HG03095 (cell line): Measurements from ENCODE around the gene OR52N4.
"Not testable (repeated sequence)": the region's sequence is repeated elsewhere in the genome, so short reads cannot be mapped to it uniquely, and the experiment has no call there.

Experiments used
- ATAC-seq: cut with Tn5 transposase; IDR thresholded peaks from one replicate; pipeline ENCODE4 v1.9.1; 2021; ENCODE audit warnings: moderate library complexity; ENCODE audit not compliant: unreplicated experiment

Gene OR52N4

GRCh38 chr11:5753943-5754342 lies at the start of gene OR52N4:
Gene OR52N4 (plus strand): TSS chr11:5754243. CDS start chr11:5754741, 498 bp downstream.
- ATAC-seq = no peak

GRCh38 chr11:5705688-5706087 lies 48.4 kb upstream of the OR52N4 start:
- ATAC-seq = no peak

- no peak for ATAC-seq
Observed at GRCh38 chr11:5712507-5712906, 41.5 kb upstream of the OR52N4 start.

DNA sequence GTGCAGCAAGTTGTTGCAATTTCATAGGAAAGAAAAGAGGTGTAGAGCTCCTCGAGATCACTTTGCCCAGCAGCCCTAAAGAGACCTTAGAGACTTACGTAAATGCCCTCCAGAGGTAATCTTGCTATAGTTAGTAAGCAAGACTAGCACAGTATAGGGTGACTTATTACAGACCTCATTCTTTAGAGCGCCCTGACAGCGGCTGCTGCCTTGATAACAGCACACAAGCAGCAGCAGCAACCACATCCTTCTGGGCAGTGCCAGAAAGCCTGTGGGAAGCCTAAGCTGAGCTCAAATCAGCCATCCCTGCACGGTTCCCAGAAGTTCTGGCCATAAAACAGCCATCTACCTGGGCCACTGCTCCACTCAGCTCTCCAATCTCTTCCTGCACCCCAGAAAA lies 40.3 kb upstream of the OR52N4 start:
- no peak for ATAC-seq

DNA sequence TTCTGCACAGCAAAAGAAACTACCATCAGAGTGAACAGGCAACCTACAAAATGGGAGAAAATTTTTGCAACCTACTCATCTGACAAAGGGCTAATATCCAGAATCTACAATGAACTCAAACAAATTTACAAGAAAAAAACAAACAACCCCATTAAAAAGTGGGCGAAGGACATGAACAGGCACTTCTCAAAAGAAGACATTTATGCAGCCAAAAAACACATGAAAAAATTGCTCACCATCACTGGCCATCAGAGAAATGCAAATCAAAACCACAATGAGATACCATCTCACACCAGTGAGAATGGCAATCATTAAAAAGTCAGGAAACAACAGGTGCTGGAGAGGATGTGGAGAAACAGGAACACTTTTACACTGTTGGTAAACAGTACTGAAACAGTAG lies 37.5 kb upstream of the OR52N4 start:
- not testable (repeated sequence) for ATAC-seq

GRCh38 chr11:5719703-5720495 lies 34.1 kb upstream of the OR52N4 start:
- no peak for ATAC-seq

DNA sequence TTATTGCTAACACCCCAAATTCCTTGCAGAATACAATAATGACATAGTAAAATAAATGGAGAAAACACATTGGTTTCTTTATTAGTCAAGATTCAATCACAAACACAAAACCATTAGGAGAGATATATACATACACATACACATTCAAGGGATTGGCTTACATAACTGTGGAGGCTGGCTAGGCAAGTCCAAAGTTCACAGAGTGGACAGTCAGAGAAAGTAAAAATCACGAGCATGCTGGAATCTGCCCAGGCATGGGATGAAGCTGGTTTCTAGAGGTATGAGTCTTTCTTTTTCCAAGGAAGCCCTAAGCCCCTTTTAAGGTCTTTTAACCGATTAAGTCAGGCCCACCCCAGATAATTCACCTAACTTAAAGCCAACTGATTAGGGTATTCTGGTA lies 31.4 kb upstream of the OR52N4 start:
- no peak for ATAC-seq

GRCh38 chr11:5726351-5726750 lies 27.7 kb upstream of the OR52N4 start:
- no peak for ATAC-seq

DNA sequence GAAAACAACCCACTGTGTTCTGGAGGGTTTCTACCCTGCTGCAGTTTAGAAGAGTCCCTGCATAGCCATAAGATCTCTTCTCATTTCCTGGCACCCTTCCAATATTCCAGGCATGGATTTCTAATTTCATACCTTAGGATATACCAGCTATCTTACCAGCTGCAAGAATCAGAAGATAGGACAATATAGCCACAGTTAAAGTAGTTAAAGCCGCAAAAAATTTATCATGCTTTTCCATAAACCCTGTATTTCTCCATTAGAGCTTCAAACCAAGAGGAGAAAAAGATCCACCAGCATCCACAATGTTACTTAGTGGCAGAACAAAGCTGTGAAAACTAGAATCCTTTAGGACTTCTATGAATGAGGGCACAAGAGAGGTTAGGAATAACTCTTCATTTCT lies 26.4 kb upstream of the OR52N4 start:
- no peak for ATAC-seq

DNA sequence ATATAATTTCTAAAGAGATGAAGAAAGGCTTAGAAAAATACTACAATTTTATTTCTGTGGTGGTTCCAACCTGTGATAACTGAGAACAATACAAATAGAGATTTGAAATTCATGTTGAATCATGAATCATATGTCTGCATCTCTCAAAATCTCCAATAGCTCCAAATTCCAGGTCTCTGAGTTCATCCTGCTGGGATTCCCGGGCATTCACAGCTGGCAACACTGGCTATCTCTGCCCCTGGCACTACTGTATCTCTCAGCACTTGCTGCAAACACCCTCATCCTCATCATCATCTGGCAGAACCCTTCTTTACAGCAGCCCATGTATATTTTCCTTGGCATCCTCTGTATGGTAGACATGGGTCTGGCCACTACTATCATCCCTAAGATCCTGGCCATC lies 17.6 kb upstream of the OR52N4 start, which contains the start of gene OR56B1:
OR56B1 (plus strand) TSS at position 53 of the 400 bp plus-strand sequence; CDS start at position 122, 69 bp downstream.
- ATAC-seq = no peak

- ATAC-seq = no peak
Observed at GRCh38 chr11:5737091-5737490, 17.0 kb upstream of the OR52N4 start.

DNA sequence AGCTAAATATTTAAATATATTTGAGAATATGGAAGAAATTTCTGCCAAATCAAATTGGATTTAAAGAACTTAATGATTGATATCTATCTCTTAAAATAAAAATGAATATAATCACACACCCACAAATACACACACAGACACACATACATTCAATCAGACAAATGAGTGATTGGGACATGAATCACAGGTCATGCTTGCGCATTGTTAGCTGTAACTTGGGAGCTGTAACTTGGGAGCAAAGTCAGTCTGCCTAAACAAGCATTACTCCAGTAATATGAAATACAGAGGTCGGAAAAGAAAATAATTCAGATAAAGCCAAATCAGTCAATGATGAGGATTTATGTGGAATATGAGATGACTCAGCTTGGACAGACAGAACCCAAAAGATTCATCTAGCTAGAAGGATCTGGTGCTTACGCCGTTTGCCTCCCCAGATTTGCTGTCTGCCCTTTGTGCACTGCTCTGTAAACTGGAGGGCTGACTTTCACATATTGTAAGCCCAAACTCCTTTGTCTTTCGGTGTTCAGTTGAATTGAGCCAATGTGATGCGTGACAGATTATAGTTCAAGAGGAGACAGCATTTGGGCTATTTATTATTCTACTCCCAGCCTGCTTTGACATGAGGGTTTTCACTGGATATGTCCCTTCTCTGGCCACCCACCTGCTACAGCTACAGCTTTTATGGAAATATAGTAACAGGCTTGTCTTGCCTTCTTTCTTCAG lies 16.2 kb upstream of the OR52N4 start:
- ATAC-seq = no peak

DNA sequence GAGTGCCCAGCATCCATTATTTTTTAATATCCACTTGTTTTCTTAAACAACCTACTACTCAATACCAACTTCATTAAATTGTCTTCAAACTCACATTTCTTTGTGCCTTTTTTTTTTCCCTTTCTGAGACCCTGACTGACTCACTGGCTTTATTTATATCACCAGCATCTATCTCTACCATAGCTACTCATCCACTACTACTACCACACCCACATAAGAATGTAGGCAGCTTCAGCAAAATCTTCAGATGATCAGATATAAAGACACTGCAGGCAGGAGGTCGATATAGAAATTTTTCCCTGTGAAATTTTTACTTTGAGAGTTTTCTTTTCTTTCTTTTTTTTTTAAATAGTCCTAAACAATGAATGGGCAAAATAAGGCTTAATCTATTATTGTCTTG lies 15.6 kb upstream of the OR52N4 start:
- no peak for ATAC-seq

DNA sequence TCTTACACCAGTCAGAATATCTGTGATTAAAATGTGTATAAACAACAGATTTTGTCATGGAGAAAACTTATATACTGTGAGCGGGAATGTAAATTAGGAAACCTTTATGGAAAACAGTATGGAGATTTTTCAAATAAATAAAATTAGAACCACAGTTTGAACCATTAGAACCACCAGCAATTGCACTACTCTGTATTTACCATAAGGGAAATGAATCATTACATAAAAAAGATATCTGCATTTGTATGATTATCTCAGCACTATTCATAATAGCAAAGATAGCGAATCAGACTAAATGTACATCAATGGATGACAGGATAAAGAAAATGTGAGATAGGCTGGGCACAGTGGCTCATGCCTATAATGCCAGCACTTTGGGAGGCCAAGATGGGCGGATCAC lies 7.4 kb upstream of the OR52N4 start:
- no peak for ATAC-seq

DNA sequence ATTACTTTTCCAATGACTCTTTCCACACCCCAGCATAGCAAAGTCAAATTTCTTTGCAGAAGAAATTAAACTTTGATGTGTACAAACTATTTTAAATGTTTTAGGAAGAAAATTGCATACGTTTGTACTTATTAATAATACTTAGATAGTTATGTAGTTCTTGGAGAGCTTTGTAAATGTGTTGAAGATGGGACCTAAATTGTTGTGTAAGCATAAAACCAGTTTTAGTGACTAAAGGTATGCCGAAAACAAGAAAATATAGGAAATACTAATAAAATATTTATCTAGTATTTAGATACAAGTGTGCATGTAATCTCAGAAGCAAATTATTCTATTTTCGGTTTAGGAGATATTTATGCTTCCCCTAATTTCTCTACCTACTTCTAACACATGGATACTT lies 4.2 kb upstream of the OR52N4 start:
- ATAC-seq = no peak

DNA sequence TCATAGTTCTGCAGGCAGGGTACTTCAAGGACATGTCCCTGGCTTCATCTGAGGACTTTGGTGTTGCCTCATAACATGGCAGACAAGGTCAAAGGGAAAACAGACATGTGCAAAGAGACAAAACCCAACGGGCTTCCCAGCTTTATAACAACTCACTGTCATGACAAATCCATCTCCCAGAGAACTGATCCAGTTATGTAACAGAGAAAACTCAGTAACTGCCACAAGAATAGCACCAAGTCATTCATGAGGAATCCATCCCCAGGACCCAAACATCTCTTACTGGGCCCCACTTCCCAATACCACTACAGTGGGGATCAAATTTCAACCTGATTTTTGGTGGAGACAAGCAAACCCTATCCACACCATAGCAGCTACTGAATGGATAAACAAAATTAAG lies 13.0 kb downstream of the OR52N4 start:
- ATAC-seq = no peak

DNA sequence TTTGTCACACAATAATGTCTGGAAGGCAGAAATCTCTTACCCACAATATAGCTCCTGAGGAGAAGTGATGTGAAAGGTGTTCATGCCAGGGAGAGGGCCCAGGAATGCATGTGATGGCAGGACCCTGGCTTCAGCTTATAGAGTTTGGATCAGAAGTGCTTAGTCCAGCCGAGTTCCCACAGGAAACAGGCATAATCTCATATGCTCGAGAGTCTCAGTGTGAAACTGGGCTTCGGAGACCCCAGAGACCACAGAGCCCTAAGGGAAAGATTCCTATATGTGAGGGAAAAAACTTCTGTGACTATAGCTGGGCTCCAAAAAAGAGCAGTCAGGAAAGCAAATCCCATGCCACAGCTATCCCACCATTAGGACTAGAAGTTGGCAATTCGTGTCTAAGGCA lies 29.2 kb downstream of the OR52N4 start, which contains the start of gene OR52N5:
OR52N5 (minus strand) TSS at position 101 of the 400 bp plus-strand sequence. CDS start 4,721 bp downstream, outside the sequence.
- no peak for ATAC-seq

GRCh38 chr11:5791165-5791564 lies 37.1 kb downstream of the OR52N4 start, which contains the start of gene OR52N1:
Gene OR52N1 (minus strand): TSS chr11:5791265. CDS start chr11:5788816, 2,449 bp downstream.
- no peak for ATAC-seq

DNA sequence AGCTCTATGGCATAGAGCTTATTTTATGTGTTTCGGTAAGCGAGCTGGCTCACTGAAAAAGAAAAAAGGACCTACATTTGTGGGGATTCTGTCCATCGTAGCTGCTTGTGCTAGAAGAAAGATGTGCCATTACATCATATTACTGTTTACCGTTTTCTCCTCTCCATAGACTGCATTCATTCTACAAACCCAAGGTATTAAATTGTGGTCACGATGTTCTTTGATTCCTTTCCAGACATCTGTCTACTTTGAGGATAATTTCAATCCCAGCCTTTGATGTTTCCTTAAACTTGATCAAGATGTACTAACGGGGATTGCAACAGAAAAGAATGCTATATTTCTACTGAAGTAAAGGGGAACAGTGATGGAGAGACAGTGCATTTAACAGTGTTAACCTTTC lies 42.5 kb downstream of the OR52N4 start:
- ATAC-seq = no peak

DNA sequence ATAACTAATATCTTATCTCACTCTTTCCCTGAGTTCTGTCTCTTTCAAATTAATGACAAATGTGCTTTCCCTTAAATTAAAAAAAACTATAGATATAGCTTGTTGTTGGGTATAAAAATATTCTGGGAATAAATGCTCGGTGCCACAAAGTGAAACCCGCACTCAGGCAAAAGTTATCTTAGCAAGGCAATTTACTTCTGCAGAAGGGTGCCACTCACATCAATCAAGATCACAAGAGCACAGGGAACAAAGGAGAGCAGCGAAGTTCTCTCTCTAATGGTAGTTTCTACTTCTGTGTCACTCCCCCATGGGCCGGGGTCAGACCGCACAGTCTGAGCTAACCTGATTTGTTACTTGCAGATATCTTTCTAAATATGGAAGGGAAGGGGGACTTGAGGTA lies 49.9 kb downstream of the OR52N4 start:
- no peak for ATAC-seq
